Lower leg skin (tissue), 4 donors: Measurements from ENCODE around the gene HEXIM2. TPM values are rescaled to one million over a fixed set of nuclear protein-coding genes. Genes with fewer than 3 reads are reported as not detected.

Experiments
- DNase-seq, 2 donors: peaks; one replicate each; pipeline ENCODE4 v3.0.0-alpha.2; 2019; ENCODE audit warnings: low spot score in 2 of 2
- H3K4me3 ChIP-seq: fragments of 200-600 bp; sonication (generic); 2 replicates; pipeline ENCODE4 v1.5.1; 2017; ENCODE audit warnings: mild to moderate bottlenecking, low read depth; ENCODE audit not compliant: poor library complexity, severe bottlenecking
- CTCF ChIP-seq, 3 donors: fragments of 450-650 bp; IDR thresholded peaks; one replicate each; pipeline ENCODE4 v1.5.1; 2016; ENCODE audit warnings: antibody characterized with exemption in 3 of 3, mild to moderate bottlenecking in 3 of 3, moderate library complexity in 2 of 3
- POLR2A ChIP-seq, 2 donors: fragments of 450-650 bp; IDR thresholded peaks; one replicate each; pipeline ENCODE4 v1.6.1; 2016 to 2017; ENCODE audit warnings: antibody characterized with exemption in 2 of 2, mild to moderate bottlenecking in 1 of 2, moderate library complexity in 1 of 2
- WGBS, 2 donors: methylation state at CpG; one replicate each; pipeline ENCODE4 v1.1.5; 2018; 5-methylcytosine and 5-hydroxymethylcytosine counted together
- intact Hi-C: fragments of 100-400 bp; cut with DNase I; formaldehyde crosslinking; loops from one replicate; pipeline ENCODE4 v1.15.0; 2023; ENCODE audit warnings: low total_unique reads
- total RNA-seq, 4 donors: library from RNA; depleted of rRNA; stranded (reverse); fragments of >200 nt; gene quantifications; one replicate each; pipeline ENCODE4 v1.1.0, GENCODE V29; 2016

The HEXIM2 gene
- total RNA-seq, 4 donors from 2014 or later, result 2.4 to 16.7 (median 5.8) TPM

GRCh38 chr17:45132572-45133463 lies 28.9 kb upstream of the HEXIM2 start:
- WGBS, 2 donors, result 0 to 2% methylated on average over 57 to 59 of the region's 71 CpGs
- DNase-seq, result peak; percentile 71 to 96
- intact Hi-C loops, result no loop called here
- TF ChIP-seq POLR2A (IDR thresholded peaks at IDR 0.05) (no peak), CTCF (IDR thresholded peaks at IDR 0.05) (peak in 1 of 3 donors; percentile 63)
- H3K4me3 ChIP-seq, result peak overlapping the region; percentile 63

- DNase-seq, result peak; percentile 97 to 99
- intact Hi-C loops, result loop anchor here (5.0 kb wide), 1 partner anchor 62 kb away; no protein-coding TSS in a partner anchor
- peak; percentile 58 to 100 (median 100) for TF ChIP-seq CTCF (IDR thresholded peaks at IDR 0.05)
- no peak for TF ChIP-seq POLR2A (IDR thresholded peaks at IDR 0.05)
- 5 to 6% methylated on average over 28 to 39 of the region's 40 CpGs for WGBS, 2 donors
- peak within 1 kb of the TSS; percentile 39 for H3K4me3 ChIP-seq
These were observed 26.3 kb upstream of the HEXIM2 start, which contains the start of gene ACBD4 for GRCh38 chr17:45135192-45135977. TSS of gene ACBD4 (plus strand) at chr17:45135687. CDS start at chr17:45136145, 458 bp downstream.

- 46 to 51% methylated on average over 20 to 21 of the region's 21 CpGs for WGBS, 2 donors
- no peak for DNase-seq
- intact Hi-C loops, result loop anchor here (5.0 kb wide), 1 partner anchor 61 kb away; no protein-coding TSS in a partner anchor
- peak overlapping the region; percentile 39 for H3K4me3 ChIP-seq
- TF ChIP-seq POLR2A (IDR thresholded peaks at IDR 0.05), result no peak
- TF ChIP-seq CTCF (IDR thresholded peaks at IDR 0.05), result no peak
These were observed 25.5 kb upstream of the HEXIM2 start for GRCh38 chr17:45135978-45136791.

GRCh38 chr17:45136846-45137560 lies 24.7 kb upstream of the HEXIM2 start:
- no peak overlapping the region for H3K4me3 ChIP-seq
- DNase-seq, result no peak
- intact Hi-C loops, result loop anchor here (5.0 kb wide), 1 partner anchor 60 kb away; no protein-coding TSS in a partner anchor
- TF ChIP-seq CTCF (IDR thresholded peaks at IDR 0.05), result no peak
- TF ChIP-seq POLR2A (IDR thresholded peaks at IDR 0.05), result no peak
- 87 to 88% methylated on average over 8 to 12 of the region's 12 CpGs for WGBS, 2 donors
